NCI-H526 treated with DMSO at 0.1 percent for 48 hours (cell line): ENCODE data around the gene PYGM.

Experiments used
- DNase-seq: peaks from one replicate; lab custom pipeline; 2025; lab: John Stamatoyannopoulos, UW

PYGM gene

GRCh38 chr11:64735725-64736259, 24.0 kb downstream of the PYGM start:
- no peak for DNase-seq

GRCh38 chr11:64734811-64735724, 24.7 kb downstream of the PYGM start:
- DNase-seq = no peak

- no peak for DNase-seq
These were observed 28.2 kb downstream of the PYGM start for GRCh38 chr11:64731601-64732000.

DNA sequence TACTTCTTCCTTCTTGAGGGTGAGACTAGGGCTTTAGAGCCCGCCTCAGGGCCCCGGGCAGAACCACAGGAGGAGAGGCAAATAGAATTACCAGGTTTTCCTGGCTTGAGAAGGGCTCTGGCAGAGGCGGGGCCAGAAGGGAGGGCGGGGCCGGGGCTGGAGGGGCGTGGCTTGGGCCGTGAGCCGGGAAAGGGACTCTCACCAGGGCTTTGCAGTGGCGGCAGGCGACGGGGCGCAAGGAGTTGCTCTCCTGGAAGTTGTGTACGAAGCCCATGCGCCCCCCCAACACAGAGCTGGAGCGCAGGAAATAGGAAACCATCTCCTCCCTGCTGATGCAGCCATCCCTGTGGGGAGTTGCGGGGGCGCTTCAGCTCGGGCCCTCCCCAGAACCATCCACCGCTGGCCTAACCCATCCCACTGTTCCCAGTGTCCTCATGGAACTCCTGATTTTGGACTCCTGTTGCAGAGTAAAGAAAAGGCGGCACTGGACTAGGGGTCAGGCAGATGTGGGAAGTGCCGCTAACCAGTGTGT, 29.9 kb downstream of the PYGM start:
- DNase-seq = no peak

GRCh38 chr11:64728757-64729365, 30.9 kb downstream of the PYGM start:
- no peak for DNase-seq

- DNase-seq = no peak
These were observed 32.8 kb downstream of the PYGM start for GRCh38 chr11:64726867-64727530.

DNA sequence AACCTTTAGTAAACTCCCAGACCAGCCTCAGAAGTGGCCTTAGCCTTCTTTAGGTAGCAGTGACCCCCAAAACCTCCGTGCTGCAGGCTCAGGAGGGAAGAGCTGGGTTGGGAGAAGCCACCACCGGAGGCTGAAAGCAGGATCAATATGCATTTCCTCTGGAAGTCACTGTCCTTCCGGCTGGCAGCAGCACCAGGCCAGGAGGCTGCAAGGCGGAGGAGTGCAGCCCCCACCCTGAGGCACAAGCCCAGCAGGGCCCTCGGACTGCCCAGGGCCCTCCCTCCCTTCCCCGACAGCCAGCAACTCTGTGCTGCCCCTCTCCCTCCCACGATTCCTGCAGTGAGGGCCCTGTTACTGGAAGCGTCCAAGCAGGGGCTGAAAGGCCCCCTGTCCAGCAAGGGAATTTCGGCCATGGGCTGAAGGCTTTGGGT, 33.5 kb downstream of the PYGM start:
- DNase-seq = no peak

DNA sequence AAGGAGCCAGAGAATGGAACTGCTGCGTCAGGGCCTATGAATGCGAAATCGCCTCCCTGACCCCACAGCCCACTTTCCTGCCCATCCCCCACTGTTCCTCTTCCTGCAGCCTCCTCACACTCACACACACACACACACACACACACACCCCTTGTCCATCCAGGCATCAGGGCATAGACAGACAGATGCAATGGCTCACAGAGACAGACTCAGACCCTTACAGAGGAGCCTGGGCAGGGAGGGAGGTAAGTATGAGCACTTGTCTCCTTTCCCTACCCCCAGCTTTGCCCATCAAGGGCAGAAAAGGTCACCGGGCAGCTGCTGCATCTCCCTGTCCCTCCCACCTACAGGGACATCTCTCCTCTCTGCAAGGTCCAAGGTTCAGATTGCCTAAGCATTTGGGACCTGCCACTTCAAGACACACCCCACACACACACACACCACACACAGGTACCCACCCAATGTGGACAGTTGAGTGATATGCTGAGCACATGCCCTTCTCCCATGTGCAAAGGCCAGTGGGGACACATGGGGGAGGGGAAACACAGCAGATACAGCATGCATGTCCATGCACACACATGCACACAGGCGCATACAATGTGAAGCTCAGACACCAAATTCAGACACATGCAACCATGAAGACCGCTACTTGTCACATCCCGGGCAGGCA, 34.8 kb downstream of the PYGM start:
- no peak for DNase-seq

- DNase-seq = no peak
These were observed 35.6 kb downstream of the PYGM start for GRCh38 chr11:64723907-64724862.

GRCh38 chr11:64723117-64723906, 36.5 kb downstream of the PYGM start, which contains the start of gene NRXN2:
NRXN2 (minus strand) TSS chr11:64723197; CDS start chr11:64713699, 9,498 bp downstream.
- peak; percentile 82 for DNase-seq

- no peak for DNase-seq
These were observed 37.4 kb downstream of the PYGM start for GRCh38 chr11:64722141-64723065.

- no peak for DNase-seq
These were observed 38.4 kb downstream of the PYGM start for GRCh38 chr11:64721359-64721699.

- DNase-seq = no peak
These were observed 39.0 kb downstream of the PYGM start for GRCh38 chr11:64720640-64721358.

DNA sequence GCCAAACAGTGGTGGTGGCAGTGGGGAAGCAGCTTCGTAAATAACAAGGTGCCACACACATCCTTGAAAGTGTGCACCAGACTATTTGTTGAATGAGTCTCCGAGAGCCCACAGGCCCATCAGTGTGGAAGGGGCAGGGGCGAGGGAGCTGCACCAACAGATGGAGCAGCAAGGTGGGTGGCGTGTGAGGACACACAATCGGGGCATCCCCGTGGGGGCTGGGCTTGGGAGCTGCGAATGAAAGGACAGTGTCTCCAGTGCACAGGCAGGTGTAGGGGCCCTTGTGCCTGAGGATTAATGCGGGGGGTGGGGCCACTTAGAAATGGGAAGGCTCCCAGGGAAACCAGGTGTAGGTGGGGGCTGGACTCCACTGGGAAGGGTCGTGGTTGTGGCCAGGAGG, 39.6 kb downstream of the PYGM start:
- DNase-seq = no peak

- no peak for DNase-seq
These were observed 40.4 kb downstream of the PYGM start for GRCh38 chr11:64719406-64719805.

GRCh38 chr11:64718780-64719124, 41.0 kb downstream of the PYGM start:
- no peak for DNase-seq

DNA sequence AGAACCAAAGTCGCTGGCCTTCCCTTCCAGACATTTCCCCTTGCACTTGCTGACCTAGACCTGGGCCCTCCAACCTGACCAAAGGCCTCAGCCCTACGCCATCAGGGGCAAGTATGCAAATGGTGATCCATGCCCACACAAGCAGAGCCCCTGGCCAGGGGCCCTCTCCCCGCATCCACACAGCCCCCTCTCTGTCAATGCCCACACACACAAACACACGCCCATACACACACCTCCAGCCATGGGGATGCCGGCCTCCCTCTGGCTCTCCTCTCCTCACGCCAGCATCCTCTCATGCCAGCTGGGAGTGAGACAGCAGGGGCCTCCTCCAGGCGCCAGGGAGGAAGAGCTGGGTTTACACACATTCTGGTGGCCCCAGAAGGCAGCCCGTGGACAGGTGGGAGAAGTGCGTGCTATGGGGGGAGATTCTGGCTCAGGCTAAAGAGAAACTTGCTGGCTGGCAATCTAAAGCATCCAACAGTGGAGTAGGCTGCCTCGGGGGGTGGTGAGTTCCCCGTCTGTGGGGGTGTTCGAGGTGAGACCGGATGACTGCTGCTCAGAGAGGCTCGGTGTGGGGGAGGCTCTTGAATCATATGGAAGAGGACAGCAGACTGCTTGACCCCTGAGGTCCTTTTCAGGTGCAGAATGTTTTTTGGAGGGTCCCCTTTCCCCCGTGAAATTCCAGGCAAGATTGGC, 41.5 kb downstream of the PYGM start:
- DNase-seq = no peak

DNA sequence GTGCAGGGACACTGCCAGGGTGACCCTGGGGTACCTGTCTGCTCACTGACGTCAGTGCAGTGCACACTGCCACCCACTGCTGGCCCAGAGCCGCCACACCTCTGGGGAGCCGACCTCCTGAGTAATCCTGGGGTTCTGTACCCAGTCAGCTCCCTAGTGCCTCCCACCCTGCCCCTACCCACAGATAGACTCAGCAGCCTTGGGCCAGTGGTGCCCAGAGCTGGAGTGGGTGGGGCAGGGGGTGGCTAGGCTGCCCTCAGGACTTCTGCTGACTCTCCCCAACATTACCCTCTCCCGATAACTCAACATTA, 42.6 kb downstream of the PYGM start:
- no peak for DNase-seq
